Endothelial cell of umbilical vein (primary cell): ENCODE results near the gene LRRC32.

ENCODE experiments used
- CTCF ChIP-seq, 2 donors: IDR thresholded peaks; 1 replicate in 1 of 2; 2 replicates in 1 of 2; pipeline ENCODE4 v1.5.1; 2011; ENCODE audit warnings: low read length in 2 of 2, mild to moderate bottlenecking in 2 of 2, moderate library complexity in 2 of 2, control low read depth in 1 of 2, inconsistent platforms in 1 of 2, low read depth in 1 of 2; ENCODE audit not compliant: insufficient read depth in 1 of 2; ENCODE audit errors: extremely low read depth in 1 of 2
- EZH2 ChIP-seq: IDR thresholded peaks from 2 replicates; pipeline ENCODE4 v1.6.1; 2012; ENCODE audit warnings: borderline replicate concordance, low read depth, mild to moderate bottlenecking, moderate library complexity, low read length, inconsistent platforms; ENCODE audit not compliant: severe bottlenecking
- FOS ChIP-seq: IDR thresholded peaks from 2 replicates; pipeline ENCODE4 v1.6.1; 2011; ENCODE audit warnings: mild to moderate bottlenecking, low read length, moderate library complexity, borderline replicate concordance; ENCODE audit not compliant: insufficient read depth
- JUN ChIP-seq: IDR thresholded peaks from 2 replicates; pipeline ENCODE4 v1.6.1; 2011; ENCODE audit warnings: borderline replicate concordance, low read depth; ENCODE audit not compliant: insufficient read length, insufficient read depth
- MAX ChIP-seq: IDR thresholded peaks from 2 replicates; pipeline ENCODE4 v1.6.1; 2011; ENCODE audit not compliant: insufficient read depth, insufficient read length
- MYC ChIP-seq: IDR thresholded peaks from one replicate; pipeline ENCODE4 v1.6.1; 2011; ENCODE audit warnings: mild to moderate bottlenecking, low read depth, low read length
- POLR2A ChIP-seq: IDR thresholded peaks from 2 replicates; pipeline ENCODE4 v1.6.1; 2012; ENCODE audit warnings: low read depth, mild to moderate bottlenecking, control low read depth, low read length
- POLR2AphosphoS5 ChIP-seq: IDR thresholded peaks from 2 replicates; pipeline ENCODE4 v1.6.1; 2012; ENCODE audit warnings: low read depth, mild to moderate bottlenecking, control low read depth, low read length, moderate library complexity; ENCODE audit not compliant: insufficient read depth

- TF ChIP-seq FOS (no peak), EZH2 (no peak), POLR2A (no peak), CTCF (IDR thresholded peaks at IDR 0.05; ENCODE audit: extremely low read depth in 1 of 2, insufficient read depth in 1 of 2, low read depth in 1 of 2, low read length in 2 of 2) (no peak), MAX (no peak), POLR2AphosphoS5 (no peak), JUN (no peak), MYC (no peak)
These were observed 53.6 kb downstream of the LRRC32 start for GRCh38 chr11:76616676-76617552.
